ENCODE results near the gene TEX2.

DNA sequence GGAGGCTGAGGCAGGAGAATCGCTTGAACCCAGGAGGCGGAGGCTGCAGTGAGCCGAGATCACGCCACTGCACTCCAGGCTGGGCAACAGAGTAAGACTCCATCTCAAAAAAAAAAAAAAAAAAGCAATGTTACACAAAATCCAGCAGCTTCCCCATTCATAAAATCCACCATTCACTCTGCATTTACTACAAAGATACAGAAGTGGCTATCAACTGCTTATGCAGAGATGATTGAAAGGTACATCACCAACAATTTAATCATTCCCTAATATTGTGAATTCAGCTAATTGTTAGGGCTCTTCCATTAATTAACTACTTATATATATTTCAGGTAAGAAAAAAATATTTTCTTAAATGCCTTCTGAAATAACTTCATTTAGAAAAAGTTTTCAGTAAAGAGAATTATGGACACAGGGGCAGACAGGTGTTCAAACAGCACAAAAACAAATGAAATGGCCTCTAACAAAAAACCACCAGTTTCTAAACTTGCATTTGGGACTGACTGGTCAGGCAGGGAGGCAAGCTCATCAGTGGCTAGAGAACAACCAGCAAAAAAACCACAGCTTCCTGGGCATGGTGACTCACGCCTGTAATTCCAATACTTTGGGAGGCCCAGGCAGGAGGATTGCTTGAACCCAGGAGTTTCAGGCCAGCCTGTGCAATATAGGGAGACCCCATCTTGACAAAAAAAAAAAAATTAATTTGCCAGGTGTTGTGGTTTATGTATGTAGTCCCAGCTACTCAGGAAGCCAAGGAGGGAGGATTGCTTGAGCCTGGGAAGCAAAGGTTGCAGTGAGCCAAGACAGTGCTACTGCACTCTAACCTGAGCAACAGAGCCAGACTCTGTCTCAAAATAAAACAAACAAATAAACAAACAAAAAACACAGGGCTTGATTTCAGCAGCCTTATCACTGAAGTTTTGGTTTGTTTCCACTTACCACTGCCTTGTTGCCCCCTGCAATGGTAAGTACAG is 159.4 kb downstream of the TEX2 start:
- TF ChIP-seq, protein P1, sequence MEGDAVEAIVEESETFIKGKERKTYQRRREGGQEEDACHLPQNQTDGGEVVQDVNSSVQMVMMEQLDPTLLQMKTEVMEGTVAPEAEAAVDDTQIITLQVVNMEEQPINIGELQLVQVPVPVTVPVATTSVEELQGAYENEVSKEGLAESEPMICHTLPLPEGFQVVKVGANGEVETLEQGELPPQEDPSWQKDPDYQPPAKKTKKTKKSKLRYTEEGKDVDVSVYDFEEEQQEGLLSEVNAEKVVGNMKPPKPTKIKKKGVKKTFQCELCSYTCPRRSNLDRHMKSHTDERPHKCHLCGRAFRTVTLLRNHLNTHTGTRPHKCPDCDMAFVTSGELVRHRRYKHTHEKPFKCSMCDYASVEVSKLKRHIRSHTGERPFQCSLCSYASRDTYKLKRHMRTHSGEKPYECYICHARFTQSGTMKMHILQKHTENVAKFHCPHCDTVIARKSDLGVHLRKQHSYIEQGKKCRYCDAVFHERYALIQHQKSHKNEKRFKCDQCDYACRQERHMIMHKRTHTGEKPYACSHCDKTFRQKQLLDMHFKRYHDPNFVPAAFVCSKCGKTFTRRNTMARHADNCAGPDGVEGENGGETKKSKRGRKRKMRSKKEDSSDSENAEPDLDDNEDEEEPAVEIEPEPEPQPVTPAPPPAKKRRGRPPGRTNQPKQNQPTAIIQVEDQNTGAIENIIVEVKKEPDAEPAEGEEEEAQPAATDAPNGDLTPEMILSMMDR (IDR thresholded peaks at IDR 0.05), result no peak
- TF ChIP-seq POLR2A (IDR thresholded peaks at IDR 0.05), result no peak
